Measurements from ENCODE around the gene GPR158.
A peak's percentile ranks its signal among the peaks of the same experiment; 100 is the strongest.

The GPR158 gene

DNA sequence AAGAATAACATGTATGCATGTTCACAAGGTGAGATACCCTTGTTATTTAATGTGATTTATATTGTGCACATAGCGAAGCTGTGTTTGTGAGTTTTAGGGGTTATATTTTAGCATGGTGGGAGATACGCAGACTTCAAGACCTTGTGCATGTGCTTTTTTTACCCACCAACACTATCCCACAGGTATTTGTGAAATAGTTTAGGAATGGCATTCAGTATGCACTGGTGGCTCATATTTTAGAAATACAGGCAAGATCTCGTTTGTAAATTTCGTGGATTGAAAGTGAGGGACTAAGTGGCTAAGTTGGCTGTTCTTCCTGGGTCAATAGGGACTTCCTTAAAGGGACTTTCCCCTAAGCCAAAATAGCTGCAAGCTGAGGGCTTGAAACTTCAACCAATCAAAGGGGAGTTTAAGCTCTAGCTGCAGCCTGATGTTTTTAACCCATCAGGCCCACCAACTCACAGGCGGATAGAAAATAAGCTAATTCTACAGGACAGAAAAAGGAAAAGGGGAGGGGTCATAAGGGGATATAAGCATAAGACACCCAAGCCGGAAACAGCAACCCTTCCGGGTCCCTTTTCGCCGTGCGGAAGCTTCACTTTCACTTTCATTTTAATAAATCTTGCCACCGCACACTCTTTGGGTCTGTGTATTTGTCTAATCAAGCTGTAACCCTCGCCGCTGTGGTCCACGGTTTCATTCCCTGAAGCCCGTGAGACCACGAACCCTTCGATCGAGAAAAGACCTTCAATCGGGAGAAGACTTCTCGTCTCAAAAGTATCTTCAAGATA, 291.0 kb downstream of the GPR158 start:
- Histone ChIP-seq H3K4me3 (ENCODE audit: control insufficient read depth in 1 of 7, extremely low read depth in 1 of 7, insufficient read depth in 4 of 7, low read depth in 2 of 7, low read length in 6 of 7) (no peak overlapping the region), H3K27me3 (replicated peaks in 2 of 5; ENCODE audit: control insufficient read depth in 4 of 5, insufficient read depth in 5 of 5, low read length in 4 of 5) (no peaks in the 10 kb centered on the region), H3K27ac (ENCODE audit: insufficient read depth in 1 of 2, low read depth in 1 of 2, low read length in 2 of 2, poor library complexity in 1 of 2, severe bottlenecking in 2 of 2) (peak overlapping the region in 1 of 2 experiments; percentile 41), H3K9me3 (ENCODE audit: control extremely low read depth in 1 of 5, control insufficient read depth in 4 of 5, insufficient read depth in 2 of 5, low read depth in 1 of 5, low read length in 4 of 5) (peaks cover 0 to 1% (median 0%) of the 10 kb centered on the region in 5 experiments), H3K36me3 (ENCODE audit: control insufficient read depth in 4 of 4, insufficient read depth in 4 of 4, low read length in 3 of 4) (no peaks in the 10 kb centered on the region), H3K4me1 (ENCODE audit: control extremely low read depth in 1 of 4, control insufficient read depth in 4 of 4, insufficient read depth in 4 of 4, low read length in 3 of 4) (no peaks in the 10 kb centered on the region)
- WGBS (ENCODE audit: insufficient coverage): 87% methylated on average over 17 of the region's 20 CpGs
- DNase-seq: no peak
- ChIA-PET CTCF (no interaction called here), POLR2A (no interaction called here)

DNA sequence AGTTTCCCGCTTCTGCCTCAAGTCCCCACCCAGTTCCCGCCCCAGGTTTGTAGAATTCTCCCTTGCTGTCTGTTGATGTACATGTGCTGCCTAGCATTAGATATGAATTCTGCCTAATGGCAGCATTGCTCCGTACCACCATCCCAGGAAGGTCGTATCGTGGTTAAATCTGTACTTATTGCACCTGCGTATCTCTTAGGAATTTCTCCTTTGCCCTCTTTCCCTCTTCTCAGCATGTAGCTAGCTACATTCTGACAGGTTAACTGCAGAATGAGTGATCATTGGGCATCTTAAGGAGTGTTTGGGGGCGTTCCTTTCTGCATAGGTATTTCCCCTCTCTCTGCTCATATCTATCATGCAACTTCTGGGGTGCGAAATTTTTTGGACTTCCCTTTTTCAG, 293.1 kb downstream of the GPR158 start:
- Histone ChIP-seq H3K4me1 (ENCODE audit: control extremely low read depth in 1 of 4, control insufficient read depth in 4 of 4, insufficient read depth in 4 of 4, low read length in 3 of 4) (no peaks in the 10 kb centered on the region), H3K36me3 (ENCODE audit: control insufficient read depth in 4 of 4, insufficient read depth in 4 of 4, low read length in 3 of 4) (no peaks in the 10 kb centered on the region), H3K4me3 (ENCODE audit: control insufficient read depth in 1 of 7, extremely low read depth in 1 of 7, insufficient read depth in 4 of 7, low read depth in 2 of 7, low read length in 6 of 7) (no peak overlapping the region), H3K9me3 (ENCODE audit: control extremely low read depth in 1 of 5, control insufficient read depth in 4 of 5, insufficient read depth in 2 of 5, low read depth in 1 of 5, low read length in 4 of 5) (peaks cover 0 to 1% (median 0%) of the 10 kb centered on the region in 5 experiments), H3K27me3 (replicated peaks in 2 of 5; ENCODE audit: control insufficient read depth in 4 of 5, insufficient read depth in 5 of 5, low read length in 4 of 5) (no peaks in the 10 kb centered on the region), H3K27ac (ENCODE audit: insufficient read depth in 1 of 2, low read depth in 1 of 2, low read length in 2 of 2, poor library complexity in 1 of 2, severe bottlenecking in 2 of 2) (no peak overlapping the region)
- WGBS (ENCODE audit: insufficient coverage): 93% methylated on average over 5 of the region's 8 CpGs
- no peak for DNase-seq
- ChIA-PET CTCF (no interaction called here), POLR2A (no interaction called here)

DNA sequence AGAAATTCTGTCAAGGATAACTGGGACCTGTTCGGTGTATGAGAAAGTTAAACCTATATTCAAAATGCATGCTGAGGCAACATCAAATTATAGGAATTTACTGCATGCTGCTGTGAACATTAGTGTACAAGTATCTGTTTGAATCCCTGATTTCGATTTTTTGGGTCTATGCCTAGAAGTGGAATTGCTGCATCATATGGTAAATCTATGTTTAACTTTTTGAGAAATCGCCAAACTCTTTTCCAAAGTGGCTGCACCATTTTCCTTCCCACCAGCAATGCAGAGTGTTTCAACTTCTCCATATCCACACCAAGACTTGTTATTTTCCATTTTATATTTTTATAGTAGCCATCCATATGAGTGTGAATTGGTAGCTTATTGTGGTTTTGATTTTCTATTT, 306.7 kb downstream of the GPR158 start:
- no peak overlapping the region for H3K4me3 ChIP-seq (ENCODE audit: control insufficient read depth in 1 of 7, extremely low read depth in 1 of 7, insufficient read depth in 4 of 7, low read depth in 2 of 7, low read length in 6 of 7)
- H3K4me1 ChIP-seq (ENCODE audit: control extremely low read depth in 1 of 4, control insufficient read depth in 4 of 4, insufficient read depth in 4 of 4, low read length in 3 of 4): no peaks in the 10 kb centered on the region
- H3K27ac ChIP-seq (ENCODE audit: insufficient read depth in 1 of 2, low read depth in 1 of 2, low read length in 2 of 2, poor library complexity in 1 of 2, severe bottlenecking in 2 of 2): no peak overlapping the region
- H3K36me3 ChIP-seq (ENCODE audit: control insufficient read depth in 4 of 4, insufficient read depth in 4 of 4, low read length in 3 of 4): no peaks in the 10 kb centered on the region
- no peaks in the 10 kb centered on the region for H3K9me3 ChIP-seq (ENCODE audit: control extremely low read depth in 1 of 5, control insufficient read depth in 4 of 5, insufficient read depth in 2 of 5, low read depth in 1 of 5, low read length in 4 of 5)
- no peak for DNase-seq
- 100% methylated on average over 1 of the region's 3 CpGs for WGBS (ENCODE audit: insufficient coverage)
- POLR2A ChIA-PET: no interaction called here
- H3K27me3 ChIP-seq (replicated peaks in 2 of 5; ENCODE audit: control insufficient read depth in 4 of 5, insufficient read depth in 5 of 5, low read length in 4 of 5): no peaks in the 10 kb centered on the region
- CTCF ChIA-PET: no interaction called here

DNA sequence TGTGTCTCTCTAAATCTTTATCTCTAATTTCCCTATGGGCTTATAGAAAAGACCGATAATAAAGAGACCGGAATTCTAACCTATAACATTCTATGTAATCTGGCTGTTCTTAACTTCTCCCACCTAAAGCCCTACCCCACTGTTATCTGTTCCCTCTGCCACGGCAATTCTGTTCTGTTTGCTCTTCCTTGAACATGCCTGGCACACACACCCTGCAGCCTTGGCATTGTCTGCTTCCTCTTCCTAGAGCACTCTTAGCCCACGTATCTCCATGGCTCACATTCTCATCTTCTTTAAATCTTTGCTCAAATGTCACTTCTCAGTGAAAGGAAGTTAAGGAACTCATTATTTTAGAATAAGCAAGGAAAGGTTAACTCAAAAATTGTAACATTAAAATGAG, 309.2 kb downstream of the GPR158 start:
- Histone ChIP-seq H3K27me3 (replicated peaks in 2 of 5; ENCODE audit: control insufficient read depth in 4 of 5, insufficient read depth in 5 of 5, low read length in 4 of 5) (no peaks in the 10 kb centered on the region), H3K9me3 (ENCODE audit: control extremely low read depth in 1 of 5, control insufficient read depth in 4 of 5, insufficient read depth in 2 of 5, low read depth in 1 of 5, low read length in 4 of 5) (no peaks in the 10 kb centered on the region), H3K36me3 (ENCODE audit: control insufficient read depth in 4 of 4, insufficient read depth in 4 of 4, low read length in 3 of 4) (no peaks in the 10 kb centered on the region), H3K4me3 (ENCODE audit: control insufficient read depth in 1 of 7, extremely low read depth in 1 of 7, insufficient read depth in 4 of 7, low read depth in 2 of 7, low read length in 6 of 7) (no peak overlapping the region), H3K27ac (ENCODE audit: insufficient read depth in 1 of 2, low read depth in 1 of 2, low read length in 2 of 2, poor library complexity in 1 of 2, severe bottlenecking in 2 of 2) (no peak overlapping the region), H3K4me1 (ENCODE audit: control extremely low read depth in 1 of 4, control insufficient read depth in 4 of 4, insufficient read depth in 4 of 4, low read length in 3 of 4) (no peaks in the 10 kb centered on the region)
- ChIA-PET POLR2A (no interaction called here), CTCF (no interaction called here)
- no peak for DNase-seq
- 82% methylated on average over 1 of the region's 4 CpGs for WGBS (ENCODE audit: insufficient coverage)

DNA sequence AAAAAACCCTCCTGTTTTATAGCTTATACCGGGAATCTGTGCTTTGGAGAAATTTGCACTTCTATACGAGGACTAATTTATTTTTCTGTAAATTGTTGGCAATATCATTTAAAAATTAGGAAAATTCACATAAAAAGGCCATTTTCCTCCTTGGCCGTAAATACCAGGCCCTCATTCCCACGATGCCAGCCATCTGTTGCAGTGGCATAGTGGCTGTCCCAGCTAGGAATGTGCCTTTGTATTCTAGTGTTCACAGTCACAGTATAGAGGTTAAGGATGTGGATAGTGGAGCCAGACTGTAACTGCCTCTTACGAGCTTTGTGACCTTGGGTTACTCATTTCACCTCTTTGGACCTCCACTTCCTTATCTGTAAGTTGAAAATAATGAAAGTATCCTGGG, 312.5 kb downstream of the GPR158 start:
- no CpG with 5 or more reads among the region's 5 CpGs for WGBS (ENCODE audit: insufficient coverage)
- ChIA-PET CTCF (no interaction called here), POLR2A (no interaction called here)
- no peaks in the 10 kb centered on the region for H3K27me3 ChIP-seq (replicated peaks in 2 of 5; ENCODE audit: control insufficient read depth in 4 of 5, insufficient read depth in 5 of 5, low read length in 4 of 5)
- H3K36me3 ChIP-seq (ENCODE audit: control insufficient read depth in 4 of 4, insufficient read depth in 4 of 4, low read length in 3 of 4): no peaks in the 10 kb centered on the region
- H3K4me1 ChIP-seq (ENCODE audit: control extremely low read depth in 1 of 4, control insufficient read depth in 4 of 4, insufficient read depth in 4 of 4, low read length in 3 of 4): no peaks in the 10 kb centered on the region
- no peak for DNase-seq
- H3K27ac ChIP-seq (ENCODE audit: insufficient read depth in 1 of 2, low read depth in 1 of 2, low read length in 2 of 2, poor library complexity in 1 of 2, severe bottlenecking in 2 of 2): no peak overlapping the region
- H3K9me3 ChIP-seq (ENCODE audit: control extremely low read depth in 1 of 5, control insufficient read depth in 4 of 5, insufficient read depth in 2 of 5, low read depth in 1 of 5, low read length in 4 of 5): no peaks in the 10 kb centered on the region
- H3K4me3 ChIP-seq (ENCODE audit: control insufficient read depth in 1 of 7, extremely low read depth in 1 of 7, insufficient read depth in 4 of 7, low read depth in 2 of 7, low read length in 6 of 7): no peak overlapping the region

DNA sequence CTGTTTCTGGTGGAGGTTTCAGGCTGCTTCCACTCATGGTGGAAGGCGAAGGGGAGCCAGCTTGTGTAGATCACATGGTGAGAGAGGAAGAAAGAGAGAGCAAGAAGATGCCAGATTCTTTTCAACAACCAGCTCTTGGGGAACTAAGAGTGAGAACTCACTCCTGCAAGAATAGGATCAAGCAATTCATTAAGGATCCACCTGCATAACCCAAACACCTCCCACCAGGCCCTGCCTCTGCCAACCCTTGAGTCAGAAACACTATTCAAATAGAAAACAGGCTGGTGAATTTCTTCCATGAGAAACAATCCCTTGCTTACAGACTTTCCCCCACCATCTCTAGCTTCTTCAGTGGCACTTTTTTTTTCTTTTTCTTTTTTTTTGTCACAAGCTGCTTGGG, 317.2 kb downstream of the GPR158 start:
- ChIA-PET CTCF (no interaction called here), POLR2A (no interaction called here)
- Histone ChIP-seq H3K4me3 (ENCODE audit: control insufficient read depth in 1 of 7, extremely low read depth in 1 of 7, insufficient read depth in 4 of 7, low read depth in 2 of 7, low read length in 6 of 7) (no peak overlapping the region), H3K27me3 (replicated peaks in 2 of 5; ENCODE audit: control insufficient read depth in 4 of 5, insufficient read depth in 5 of 5, low read length in 4 of 5) (no peaks in the 10 kb centered on the region), H3K9me3 (ENCODE audit: control extremely low read depth in 1 of 5, control insufficient read depth in 4 of 5, insufficient read depth in 2 of 5, low read depth in 1 of 5, low read length in 4 of 5) (no peaks in the 10 kb centered on the region), H3K4me1 (ENCODE audit: control extremely low read depth in 1 of 4, control insufficient read depth in 4 of 4, insufficient read depth in 4 of 4, low read length in 3 of 4) (no peaks in the 10 kb centered on the region), H3K27ac (ENCODE audit: insufficient read depth in 1 of 2, low read depth in 1 of 2, low read length in 2 of 2, poor library complexity in 1 of 2, severe bottlenecking in 2 of 2) (no peak overlapping the region), H3K36me3 (ENCODE audit: control insufficient read depth in 4 of 4, insufficient read depth in 4 of 4, low read length in 3 of 4) (no peaks in the 10 kb centered on the region)
- DNase-seq: no peak
- 50% methylated on average over 1 of the region's 1 CpG for WGBS (ENCODE audit: insufficient coverage)

DNA sequence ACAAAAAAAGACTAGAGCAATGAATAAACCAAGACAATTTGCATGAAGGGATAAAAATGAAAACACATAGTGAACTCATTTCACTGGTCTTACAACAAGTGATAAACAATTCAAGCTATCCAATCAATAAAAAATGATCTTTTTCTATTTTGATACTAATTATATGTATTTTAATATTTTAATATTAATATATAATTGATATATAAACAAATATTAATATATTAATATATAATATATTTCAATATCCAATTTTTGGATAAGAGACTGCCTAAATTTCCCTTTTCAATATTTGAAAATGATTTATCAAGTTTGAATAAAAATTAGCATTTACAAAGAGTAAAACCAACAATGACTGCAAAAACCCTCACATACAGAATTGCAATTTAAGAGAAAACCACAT, 317.9 kb downstream of the GPR158 start:
- no peak overlapping the region for H3K27ac ChIP-seq (ENCODE audit: insufficient read depth in 1 of 2, low read depth in 1 of 2, low read length in 2 of 2, poor library complexity in 1 of 2, severe bottlenecking in 2 of 2)
- CTCF ChIA-PET: no interaction called here
- POLR2A ChIA-PET: no interaction called here

More for the DNA sequence above, 317.9 kb downstream of the GPR158 start:
- Histone ChIP-seq H3K27me3 (replicated peaks in 2 of 5; ENCODE audit: control insufficient read depth in 4 of 5, insufficient read depth in 5 of 5, low read length in 4 of 5) (no peaks in the 10 kb centered on the region), H3K4me1 (ENCODE audit: control extremely low read depth in 1 of 4, control insufficient read depth in 4 of 4, insufficient read depth in 4 of 4, low read length in 3 of 4) (no peaks in the 10 kb centered on the region), H3K9me3 (ENCODE audit: control extremely low read depth in 1 of 5, control insufficient read depth in 4 of 5, insufficient read depth in 2 of 5, low read depth in 1 of 5, low read length in 4 of 5) (no peaks in the 10 kb centered on the region), H3K36me3 (ENCODE audit: control insufficient read depth in 4 of 4, insufficient read depth in 4 of 4, low read length in 3 of 4) (no peaks in the 10 kb centered on the region), H3K4me3 (ENCODE audit: control insufficient read depth in 1 of 7, extremely low read depth in 1 of 7, insufficient read depth in 4 of 7, low read depth in 2 of 7, low read length in 6 of 7) (no peak overlapping the region)
- DNase-seq: no peak

Measured in common myeloid progenitor, CD34-positive (primary cell).